DOHH2 (cell line): ENCODE data around the gene MOCS3.

Experiments used
- H3F3A ChIP-seq: fragments of 200-600 bp; sonication (generic), shearing (Covaris generic); 2 replicates; pipeline ENCODE4 v1.6.0; 2016; ENCODE audit warnings: antibody characterized with exemption, mild to moderate bottlenecking; ENCODE audit not compliant: control insufficient read depth, insufficient read depth
- H3K27ac ChIP-seq: fragments of 200-600 bp; sonication (generic); 2 replicates; pipeline ENCODE4 v1.5.1; 2014; ENCODE audit warnings: low read depth, mild to moderate bottlenecking, low read length, moderate library complexity
- H3K27me3 ChIP-seq: fragments of 200-600 bp; sonication (generic); 2 replicates; pipeline ENCODE4 v1.6.1; 2014; ENCODE audit warnings: mild to moderate bottlenecking, low read length, mixed read lengths; ENCODE audit not compliant: control insufficient read depth
- H3K36me3 ChIP-seq: fragments of 200-600 bp; sonication (generic); 2 replicates; pipeline ENCODE4 v1.6.1; 2014; ENCODE audit warnings: mild to moderate bottlenecking, low read length, moderate library complexity, mixed read lengths; ENCODE audit not compliant: control insufficient read depth
- H3K4me1 ChIP-seq: fragments of 200-600 bp; sonication (generic); 2 replicates; pipeline ENCODE4 v1.6.1; 2014; ENCODE audit warnings: mild to moderate bottlenecking, low read length, mixed read lengths; ENCODE audit not compliant: control insufficient read depth
- H3K4me2 ChIP-seq: fragments of 200-600 bp; sonication (generic); 2 replicates; pipeline ENCODE4 v1.6.0; 2014; ENCODE audit warnings: mild to moderate bottlenecking, low read length, moderate library complexity
- H3K4me3 ChIP-seq: fragments of 200-600 bp; sonication (generic); 2 replicates; pipeline ENCODE4 v1.5.1; 2014; ENCODE audit warnings: mild to moderate bottlenecking, low read length, mixed read lengths
- H3K79me2 ChIP-seq: fragments of 200-600 bp; sonication (generic); 2 replicates; pipeline ENCODE4 v1.6.1; 2014; ENCODE audit warnings: mild to moderate bottlenecking, low read length, mixed read lengths; ENCODE audit not compliant: control insufficient read depth
- H3K9me2 ChIP-seq: fragments of 200-600 bp; sonication (generic); replicated peaks from 2 replicates; pipeline ENCODE4 v1.6.1; 2014; ENCODE audit warnings: mild to moderate bottlenecking, low read length, mixed read lengths; ENCODE audit not compliant: control insufficient read depth
- H3K9me3 ChIP-seq: fragments of 200-600 bp; sonication (generic); 2 replicates; pipeline ENCODE4 v1.6.1; 2014; ENCODE audit warnings: antibody characterized with exemption, low read length, mixed read lengths; ENCODE audit not compliant: control insufficient read depth, insufficient read depth
- H4K20me1 ChIP-seq: fragments of 200-600 bp; sonication (generic); 2 replicates; pipeline ENCODE4 v1.6.0; 2014; ENCODE audit warnings: low read depth, mild to moderate bottlenecking, antibody characterized with exemption, low read length, moderate library complexity; ENCODE audit not compliant: control insufficient read depth, insufficient read depth
- EZH2phosphoT487 ChIP-seq: fragments of 200-600 bp; sonication (generic); IDR thresholded peaks from 2 replicates; pipeline ENCODE4 v1.6.1; 2017; ENCODE audit warnings: borderline replicate concordance, mild to moderate bottlenecking, antibody characterized with exemption, low read length, moderate library complexity, mixed read lengths
- TF ChIP-seq, protein P1 (sequence below): fragments of 200-600 bp; sonication (generic); IDR thresholded peaks from one replicate; pipeline ENCODE4 v1.5.1; 2014; ENCODE audit warnings: antibody characterized with exemption, mild to moderate bottlenecking, low read depth, low read length; ENCODE audit not compliant: poor library complexity, severe bottlenecking

MOCS3 gene

GRCh38 chr20:51004305-51004727 lies 45.7 kb downstream of the MOCS3 start:
- H3K36me3 ChIP-seq, result no peaks in the 10 kb centered on the region
- H3K9me3 ChIP-seq, result no peaks in the 10 kb centered on the region
- H3K9me2 ChIP-seq, result no peaks in the 10 kb centered on the region
- no peak overlapping the region for H3K27ac ChIP-seq
- no peaks in the 10 kb centered on the region for H3K4me1 ChIP-seq
- H3K4me2 ChIP-seq, result no peak overlapping the region
- no peaks in the 10 kb centered on the region for H3K79me2 ChIP-seq
- no peaks in the 10 kb centered on the region for H3F3A ChIP-seq
- H3K4me3 ChIP-seq, result no peak overlapping the region
- peaks cover 29% of the 10 kb centered on the region for H3K27me3 ChIP-seq
- no peaks in the 10 kb centered on the region for H4K20me1 ChIP-seq
- TF ChIP-seq, protein P1, sequence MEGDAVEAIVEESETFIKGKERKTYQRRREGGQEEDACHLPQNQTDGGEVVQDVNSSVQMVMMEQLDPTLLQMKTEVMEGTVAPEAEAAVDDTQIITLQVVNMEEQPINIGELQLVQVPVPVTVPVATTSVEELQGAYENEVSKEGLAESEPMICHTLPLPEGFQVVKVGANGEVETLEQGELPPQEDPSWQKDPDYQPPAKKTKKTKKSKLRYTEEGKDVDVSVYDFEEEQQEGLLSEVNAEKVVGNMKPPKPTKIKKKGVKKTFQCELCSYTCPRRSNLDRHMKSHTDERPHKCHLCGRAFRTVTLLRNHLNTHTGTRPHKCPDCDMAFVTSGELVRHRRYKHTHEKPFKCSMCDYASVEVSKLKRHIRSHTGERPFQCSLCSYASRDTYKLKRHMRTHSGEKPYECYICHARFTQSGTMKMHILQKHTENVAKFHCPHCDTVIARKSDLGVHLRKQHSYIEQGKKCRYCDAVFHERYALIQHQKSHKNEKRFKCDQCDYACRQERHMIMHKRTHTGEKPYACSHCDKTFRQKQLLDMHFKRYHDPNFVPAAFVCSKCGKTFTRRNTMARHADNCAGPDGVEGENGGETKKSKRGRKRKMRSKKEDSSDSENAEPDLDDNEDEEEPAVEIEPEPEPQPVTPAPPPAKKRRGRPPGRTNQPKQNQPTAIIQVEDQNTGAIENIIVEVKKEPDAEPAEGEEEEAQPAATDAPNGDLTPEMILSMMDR, result no peak
- TF ChIP-seq EZH2phosphoT487, result no peak

- Histone ChIP-seq H3F3A (no peaks in the 10 kb centered on the region), H3K4me1 (no peaks in the 10 kb centered on the region), H3K4me3 (no peak overlapping the region), H3K36me3 (no peaks in the 10 kb centered on the region), H3K9me2 (no peaks in the 10 kb centered on the region), H4K20me1 (no peaks in the 10 kb centered on the region), H3K4me2 (no peak overlapping the region), H3K27ac (no peak overlapping the region), H3K9me3 (no peaks in the 10 kb centered on the region), H3K27me3 (peaks cover 25% of the 10 kb centered on the region), H3K79me2 (no peaks in the 10 kb centered on the region)
- TF ChIP-seq EZH2phosphoT487, result no peak
- TF ChIP-seq, protein P1, result no peak
Observed at GRCh38 chr20:51004781-51005180, 46.2 kb downstream of the MOCS3 start.

GRCh38 chr20:51005214-51005613 lies 46.6 kb downstream of the MOCS3 start:
- no peaks in the 10 kb centered on the region for H4K20me1 ChIP-seq
- H3K9me2 ChIP-seq, result no peaks in the 10 kb centered on the region
- H3F3A ChIP-seq, result no peaks in the 10 kb centered on the region
- H3K4me1 ChIP-seq, result no peaks in the 10 kb centered on the region
- no peak for TF ChIP-seq EZH2phosphoT487
- TF ChIP-seq, protein P1, result no peak
- no peak overlapping the region for H3K4me3 ChIP-seq
- H3K4me2 ChIP-seq, result no peak overlapping the region
- no peak overlapping the region for H3K27ac ChIP-seq
- H3K9me3 ChIP-seq, result no peaks in the 10 kb centered on the region
- no peaks in the 10 kb centered on the region for H3K36me3 ChIP-seq
- H3K27me3 ChIP-seq, result peaks cover 20% of the 10 kb centered on the region
- H3K79me2 ChIP-seq, result no peaks in the 10 kb centered on the region
